Measurements from ENCODE around the gene PDZD11. TPM values are rescaled to one million over a fixed set of nuclear protein-coding genes. Genes with fewer than 3 reads are reported as not detected.

Gene PDZD11
- total RNA-seq, 1 experiment from 2014 or later: 102 TPM

GRCh38 chrX:70257423-70258288, 32.1 kb downstream of the PDZD11 start (continued):
- TF ChIP-seq CTCF (IDR thresholded peaks at IDR 0.05): no peak

GRCh38 chrX:70255452-70255851, 34.3 kb downstream of the PDZD11 start:
- ChIA-PET CTCF (no interaction called here), POLR2A (no interaction called here)
- intact Hi-C loops (cut with micrococcal nuclease; ENCODE audit: unreplicated experiment): no loop called here

More at GRCh38 chrX:70255452-70255851, 34.3 kb downstream of the PDZD11 start:
- in situ Hi-C loops (cut with HindIII; ENCODE audit: low pct_unique_long_range_greater_than_20kb, low sequenced_read_pairs): no loop called here
- TF ChIP-seq REST (IDR thresholded peaks at IDR 0.05; ENCODE audit: insufficient read depth in 1 of 2, low read depth in 2 of 2, low read length in 1 of 2) (no peak), TCF7L2 (IDR thresholded peaks at IDR 0.05; ENCODE audit: low read depth, low read length) (no peak), SIN3A (IDR thresholded peaks at IDR 0.05; ENCODE audit: borderline replicate concordance, insufficient read depth, low read depth, low read length) (no peak), CTCF (IDR thresholded peaks at IDR 0.05) (no peak), POLR2AphosphoS5 (IDR thresholded peaks at IDR 0.05; ENCODE audit: low read depth, low read length) (no peak)
- H3K36me3 ChIP-seq (ENCODE audit: control insufficient read depth, insufficient read depth, low read length): no peaks in the 10 kb centered on the region
- H3K4me1 ChIP-seq (ENCODE audit: control insufficient read depth, insufficient read depth, low read length): no peaks in the 10 kb centered on the region
- H3K27ac ChIP-seq (ENCODE audit: low read length): no peak overlapping the region
- no TSS peak for BruUV-seq (replicated peaks)
- 0 out of 2 replicates have a peak, but pooled peaks cover 4% of the 10 kb centered on the region for H3K27me3 ChIP-seq (ENCODE audit: control insufficient read depth, insufficient read depth, low read length)
- no peaks in the 10 kb centered on the region for H3K9me3 ChIP-seq (ENCODE audit: control insufficient read depth, insufficient read depth, low read depth, low read length)
- no peak for ATAC-seq
- no peak overlapping the region for H3K4me3 ChIP-seq (ENCODE audit: low read depth in 2 of 2, low read length in 2 of 2)
- DNase-seq (ENCODE audit: low read depth, low spot score): no peak

Data from Panc1 (cell line).